HCT116 (cell line): ENCODE measurements around the gene SIK1.
"Not testable (repeated sequence)": the region's sequence is repeated elsewhere in the genome, so short reads cannot be mapped to it uniquely, and the experiment has no call there.

Experiments
- ATF3 ChIP-seq: IDR thresholded peaks from 2 replicates; pipeline ENCODE4 v1.6.1; 2012
- CTCF ChIP-seq, 3 experiments: fragments of 200-600 bp in 1 of 3; sonication (generic) in 1 of 3; IDR thresholded peaks in 2 of 3; conservative IDR thresholded peaks in 1 of 3; 2 replicates each; pipeline ENCODE4 v1.5.1; 2012 to 2017; ENCODE audit warnings: low read depth in 2 of 3, low read length in 2 of 3, antibody characterized with exemption in 1 of 3, borderline replicate concordance in 1 of 3, control low read depth in 1 of 3, mild to moderate bottlenecking in 1 of 3, mixed read lengths in 1 of 3, mixed run types in 1 of 3, moderate library complexity in 1 of 3; ENCODE audit not compliant: insufficient read depth in 1 of 3
- ELF1 ChIP-seq: IDR thresholded peaks from 2 replicates; pipeline ENCODE4 v1.6.1; 2012; ENCODE audit warnings: low read depth, borderline replicate concordance
- EZH2 ChIP-seq: fragments of 200-600 bp; sonication (generic); IDR thresholded peaks from 2 replicates; pipeline ENCODE4 v1.6.1; 2017; ENCODE audit warnings: antibody characterized with exemption, mixed run types
- EZH2phosphoT487 ChIP-seq: fragments of 200-600 bp; IDR thresholded peaks from 2 replicates; pipeline ENCODE4 v1.6.1; 2018; ENCODE audit warnings: antibody characterized with exemption, borderline replicate concordance
- FOSL1 ChIP-seq: IDR thresholded peaks from 2 replicates; pipeline ENCODE4 v1.6.1; 2012; ENCODE audit warnings: low read depth
- JUND ChIP-seq: IDR thresholded peaks from 2 replicates; pipeline ENCODE4 v1.6.1; 2012
- MAX ChIP-seq: IDR thresholded peaks from 2 replicates; pipeline ENCODE4 v1.6.1; 2012
- POLR2A ChIP-seq: IDR thresholded peaks from 2 replicates; pipeline ENCODE4 v1.7.0; 2011; ENCODE audit warnings: borderline replicate concordance; ENCODE audit not compliant: insufficient read depth, insufficient read length; ENCODE audit errors: extremely low read depth
- POLR2AphosphoS5 ChIP-seq: IDR thresholded peaks from 2 replicates; pipeline ENCODE4 v1.6.1; 2011; ENCODE audit warnings: mild to moderate bottlenecking, low read depth, low read length, moderate library complexity
- RAD21 ChIP-seq: IDR thresholded peaks from 2 replicates; pipeline ENCODE4 v1.6.1; 2012; ENCODE audit warnings: low read depth, mild to moderate bottlenecking
- REST ChIP-seq: IDR thresholded peaks from 2 replicates; pipeline ENCODE4 v1.6.1; 2012; ENCODE audit warnings: low read depth
- TCF7L2 ChIP-seq: IDR thresholded peaks from 2 replicates; pipeline ENCODE4 v1.7.0; 2011; ENCODE audit warnings: borderline replicate concordance, inconsistent platforms; ENCODE audit not compliant: insufficient read depth, insufficient read length; ENCODE audit errors: extremely low read depth
- YY1 ChIP-seq: IDR thresholded peaks from 2 replicates; pipeline ENCODE4 v1.6.1; 2011; ENCODE audit warnings: low read length, low read depth, moderate library complexity, mild to moderate bottlenecking; ENCODE audit not compliant: insufficient replicate concordance; ENCODE audit errors: extremely low read depth

- TF ChIP-seq CTCF (IDR thresholded peaks at IDR 0.05 in 2 of 3, conservative IDR thresholded peaks at IDR 0.05 in 1 of 3; ENCODE audit: borderline replicate concordance in 1 of 3, insufficient read depth in 1 of 3, low read depth in 2 of 3, low read length in 2 of 3); POLR2AphosphoS5; POLR2A; MAX; ATF3; EZH2phosphoT487; RAD21; YY1; REST; EZH2; ELF1; TCF7L2; FOSL1; JUND: not testable (repeated sequence)
These were observed 27.8 kb downstream of the SIK1 start for GRCh38 chr21:43399136-43399535.
